H9 (cell line): ENCODE data around the gene TMEM134. TPM values are rescaled to one million over a fixed set of nuclear protein-coding genes. Genes with fewer than 3 reads are reported as not detected.

Experiments used
- DNase-seq: peaks from one replicate; pipeline ENCODE4 v3.0.0-alpha.2; 2017
- H2AFZ ChIP-seq: one replicate; pipeline ENCODE4 v1.6.1; 2013; ENCODE audit warnings: mild to moderate bottlenecking, low read length, control low read depth, moderate library complexity
- H2AK5ac ChIP-seq: 2 replicates; pipeline ENCODE4 v1.6.1; 2013; ENCODE audit warnings: low read length, control low read depth, mixed read lengths; ENCODE audit not compliant: insufficient read length
- H2BK120ac ChIP-seq: one replicate; pipeline ENCODE4 v1.6.1; 2013; ENCODE audit warnings: low read depth, mild to moderate bottlenecking, low read length, control low read depth, inconsistent platforms; ENCODE audit not compliant: poor library complexity, severe bottlenecking
- H2BK12ac ChIP-seq: 2 replicates; pipeline ENCODE4 v1.6.1; 2013; ENCODE audit warnings: low read length, control low read depth, mixed read lengths, low read depth; ENCODE audit not compliant: insufficient read length
- H2BK15ac ChIP-seq: 2 replicates; pipeline ENCODE4 v1.6.1; 2013; ENCODE audit warnings: low read depth, low read length, control low read depth
- H2BK20ac ChIP-seq: one replicate; pipeline ENCODE4 v1.6.1; 2013; ENCODE audit warnings: low read depth, mild to moderate bottlenecking, low read length, control low read depth, inconsistent platforms; ENCODE audit not compliant: poor library complexity, severe bottlenecking
- H2BK5ac ChIP-seq: 2 replicates; pipeline ENCODE4 v1.6.1; 2013; ENCODE audit warnings: low read length, control low read depth, mixed read lengths; ENCODE audit not compliant: insufficient read length
- H3K14ac ChIP-seq: 2 replicates; pipeline ENCODE4 v1.6.1; 2013; ENCODE audit warnings: low read length, control low read depth; ENCODE audit not compliant: insufficient read depth
- H3K18ac ChIP-seq: 2 replicates; pipeline ENCODE4 v1.6.1; 2013; ENCODE audit warnings: low read depth, mild to moderate bottlenecking, mixed read lengths, low read length, control low read depth; ENCODE audit not compliant: insufficient read length
- H3K23ac ChIP-seq: 2 replicates; pipeline ENCODE4 v1.6.1; 2013; ENCODE audit warnings: low read length, control low read depth, mixed read lengths, low read depth; ENCODE audit not compliant: insufficient read length
- H3K23me2 ChIP-seq: 2 replicates; pipeline ENCODE4 v1.6.1; 2013; ENCODE audit warnings: low read depth, mild to moderate bottlenecking, mixed read lengths, low read length, control low read depth; ENCODE audit not compliant: insufficient read length, poor library complexity, severe bottlenecking
- H3K27ac ChIP-seq: 2 replicates; pipeline ENCODE4 v1.5.1; 2013; ENCODE audit warnings: low read length, control low read depth, mixed read lengths, low read depth; ENCODE audit not compliant: insufficient read length
- H3K27me3 ChIP-seq: 2 replicates; pipeline ENCODE4 v1.6.1; 2013; ENCODE audit warnings: low read length, control low read depth, inconsistent platforms; ENCODE audit not compliant: insufficient read depth
- H3K4ac ChIP-seq: 2 replicates; pipeline ENCODE4 v1.6.1; 2013; ENCODE audit warnings: low read depth, mild to moderate bottlenecking, control low read depth, inconsistent platforms, low read length, moderate library complexity
- H3K4me1 ChIP-seq: 2 replicates; pipeline ENCODE4 v1.6.1; 2013; ENCODE audit warnings: low read length, control low read depth, inconsistent platforms; ENCODE audit not compliant: insufficient read depth
- H3K4me2 ChIP-seq: 2 replicates; pipeline ENCODE4 v1.6.1; 2013; ENCODE audit warnings: low read length, control low read depth, mixed read lengths; ENCODE audit not compliant: insufficient read length, insufficient read depth
- H3K56ac ChIP-seq: 2 replicates; pipeline ENCODE4 v1.6.1; 2013; ENCODE audit warnings: low read depth, mild to moderate bottlenecking, mixed read lengths, low read length, control low read depth; ENCODE audit not compliant: insufficient read length
- H3K79me1 ChIP-seq: 2 replicates; pipeline ENCODE4 v1.6.1; 2013; ENCODE audit warnings: low read depth, mild to moderate bottlenecking, moderate library complexity, low read length, control low read depth, inconsistent platforms; ENCODE audit not compliant: insufficient read depth, poor library complexity, severe bottlenecking
- H3K79me2 ChIP-seq: 2 replicates; pipeline ENCODE4 v1.6.1; 2013; ENCODE audit warnings: low read length, control low read depth, inconsistent platforms; ENCODE audit not compliant: insufficient read depth
- H3K9ac ChIP-seq: 2 replicates; pipeline ENCODE4 v1.6.1; 2013; ENCODE audit warnings: low read length, control low read depth, mixed read lengths; ENCODE audit not compliant: insufficient read length; ENCODE audit errors: extremely low read depth
- H3K9me3 ChIP-seq: one replicate; pipeline ENCODE4 v1.6.1; 2013; ENCODE audit warnings: low read depth, low read length, inconsistent platforms; ENCODE audit not compliant: control insufficient read depth
- H3T11ph ChIP-seq: one replicate; pipeline ENCODE4 v1.6.1; 2013; ENCODE audit warnings: mild to moderate bottlenecking, low read length, control low read depth, inconsistent platforms
- H4K20me1 ChIP-seq: one replicate; pipeline ENCODE4 v1.6.1; 2013; ENCODE audit not compliant: control insufficient read depth, insufficient read length, insufficient read depth
- H4K5ac ChIP-seq: 2 replicates; pipeline ENCODE4 v1.6.1; 2013; ENCODE audit warnings: low read depth, mild to moderate bottlenecking, mixed read lengths, low read length, control low read depth; ENCODE audit not compliant: insufficient read length
- H4K8ac ChIP-seq: replicated peaks from 2 replicates; pipeline ENCODE4 v1.6.1; 2013; ENCODE audit warnings: low read length, control low read depth, mixed read lengths, low read depth; ENCODE audit not compliant: insufficient read length
- H4K91ac ChIP-seq: 2 replicates; pipeline ENCODE4 v1.6.1; 2013; ENCODE audit warnings: low read depth, mild to moderate bottlenecking, moderate library complexity, mixed read lengths, low read length, control low read depth; ENCODE audit not compliant: insufficient read length
- H3K27ac Mint-ChIP-seq, 3 experiments: 2 replicates in 2 of 3; 3 replicates in 1 of 3; pipeline ENCODE4 v1.8.0; 2020 to 2021; ENCODE audit warnings: mixed read lengths in 3 of 3, mild to moderate bottlenecking in 1 of 3, moderate library complexity in 1 of 3
- H3K27me3 Mint-ChIP-seq: 2 replicates; pipeline ENCODE4 v1.8.0; 2021; ENCODE audit warnings: low read depth, mild to moderate bottlenecking, moderate library complexity, mixed read lengths
- H3K36me3 Mint-ChIP-seq, 3 experiments: 2 replicates in 2 of 3; 3 replicates in 1 of 3; pipeline ENCODE4 v1.8.0; 2020 to 2021; ENCODE audit warnings: low read depth in 3 of 3, mixed read lengths in 3 of 3; ENCODE audit not compliant: insufficient read depth in 1 of 3
- H3K4me1 Mint-ChIP-seq, 2 experiments: 2 replicates each; pipeline ENCODE4 v1.8.0; 2020; ENCODE audit warnings: mixed read lengths in 2 of 2
- H3K4me3 Mint-ChIP-seq, 2 experiments: 2 replicates in 1 of 2; 3 replicates in 1 of 2; pipeline ENCODE4 v1.8.0; 2020 to 2021; ENCODE audit warnings: mild to moderate bottlenecking in 2 of 2, mixed read lengths in 2 of 2, moderate library complexity in 1 of 2
- H3K9me3 Mint-ChIP-seq, 2 experiments: 2 replicates in 1 of 2; 3 replicates in 1 of 2; pipeline ENCODE4 v1.8.0; 2020; ENCODE audit warnings: mild to moderate bottlenecking in 2 of 2, mixed read lengths in 2 of 2, moderate library complexity in 1 of 2
- CTCF ChIP-seq: fragments of 200-600 bp; sonication (generic); conservative IDR thresholded peaks from 3 replicates; pipeline ENCODE4 v1.8.0; 2021; ENCODE audit warnings: antibody characterized with exemption, mild to moderate bottlenecking
- WGBS: extraction: QIAGEN DNeasy Blood & Tissue Kit; methylation state at CpG from one replicate; pipeline ENCODE4 v1.1.7; 2013; ENCODE audit warnings: missing lambda C conversion rate, low lambda C conversion rate, mixed read lengths; ENCODE audit not compliant: insufficient read length; ENCODE audit errors: extremely low coverage; 5-methylcytosine and 5-hydroxymethylcytosine counted together
- total RNA-seq: library from RNA; stranded (reverse); gene quantifications from 2 replicates; pipeline ENCODE4 v1.2.1, GENCODE V29; 2021

The TMEM134 gene
- total RNA-seq, 1 experiment from 2014 or later, result 53.6 TPM

GRCh38 chr11:67501854-67502253 lies 32.8 kb upstream of the TMEM134 start:
- H4K8ac ChIP-seq, result no peak overlapping the region
- no peak overlapping the region for H3K14ac ChIP-seq

More at GRCh38 chr11:67501854-67502253, 32.8 kb upstream of the TMEM134 start:
- no peak overlapping the region for H3K56ac ChIP-seq
- Mint-ChIP-seq H3K27me3 (peaks cover 10% of the 10 kb centered on the region), H3K4me3 (no peak overlapping the region; a peak in 1 of 5 replicates), H3K36me3 (peaks cover 8 to 26% (median 16%) of the 10 kb centered on the region in 3 experiments), H3K4me1 (peaks cover 8 to 19% of the 10 kb centered on the region in 2 experiments), H3K27ac (no peak overlapping the region), H3K9me3 (no peaks in the 10 kb centered on the region)
- H2BK120ac ChIP-seq, result no peak overlapping the region
- H3K27me3 ChIP-seq, result no peaks in the 10 kb centered on the region
- H3K4me2 ChIP-seq, result no peak overlapping the region
- no peaks in the 10 kb centered on the region for H3K79me1 ChIP-seq
- H3K23ac ChIP-seq, result no peak overlapping the region
- H3K9me3 ChIP-seq, result no peaks in the 10 kb centered on the region
- no peak overlapping the region for H4K5ac ChIP-seq
- no peak overlapping the region for H3K18ac ChIP-seq
- no peak overlapping the region for H3T11ph ChIP-seq
- H3K4me1 ChIP-seq, result no peaks in the 10 kb centered on the region
- H2BK5ac ChIP-seq, result no peak overlapping the region
- H4K91ac ChIP-seq, result no peak overlapping the region
- no peaks in the 10 kb centered on the region for H3K79me2 ChIP-seq
- H3K9ac ChIP-seq, result no peak overlapping the region
- WGBS, result no CpG with 5 or more reads among the region's 18 CpGs
- no peak overlapping the region for H2BK15ac ChIP-seq
- H2BK12ac ChIP-seq, result no peak overlapping the region
- no peak overlapping the region for H2AFZ ChIP-seq
- DNase-seq, result no peak
- no peak for TF ChIP-seq CTCF
- H2AK5ac ChIP-seq, result no peak overlapping the region
- H3K4ac ChIP-seq, result no peak overlapping the region
- H3K23me2 ChIP-seq, result peaks cover 12% of the 10 kb centered on the region
- no peaks in the 10 kb centered on the region for H4K20me1 ChIP-seq
- H3K27ac ChIP-seq, result no peak overlapping the region
- H2BK20ac ChIP-seq, result no peak overlapping the region
